Activated CD4-positive, alpha-beta T cell treated with anti-CD3 and anti-CD28 coated beads, Interleukin-2, Interleukin-6, amounts not matched to agents 100 ng/mL and 50 ng/mL, durations not matched to agents 16 hours and 8 hours (primary cell): ENCODE results near the gene PTEN.

ENCODE experiments used
- DNase-seq: peaks from one replicate; pipeline ENCODE4 v3.0.0-alpha.2; 2020

Gene PTEN

DNA sequence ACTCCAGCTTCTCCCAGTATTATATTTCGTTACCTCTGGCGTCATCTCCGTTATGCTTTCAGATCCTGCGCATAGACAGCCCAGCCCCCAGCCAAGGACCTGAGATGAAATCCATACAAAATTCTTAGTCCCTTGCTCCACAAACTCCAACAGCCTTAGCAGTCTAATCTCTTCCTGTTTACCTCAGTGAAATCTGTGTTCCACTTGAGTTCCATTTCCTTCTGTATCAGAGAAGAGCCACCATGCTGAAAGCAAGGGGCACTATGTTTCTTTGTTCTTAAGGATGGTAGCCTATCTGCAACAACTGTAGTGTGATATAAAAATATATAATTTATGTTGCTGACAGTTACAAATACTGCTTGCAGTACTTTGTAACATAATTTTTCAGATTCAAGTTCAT, 59.8 kb downstream of the PTEN start:
- DNase-seq, result no peak

DNA sequence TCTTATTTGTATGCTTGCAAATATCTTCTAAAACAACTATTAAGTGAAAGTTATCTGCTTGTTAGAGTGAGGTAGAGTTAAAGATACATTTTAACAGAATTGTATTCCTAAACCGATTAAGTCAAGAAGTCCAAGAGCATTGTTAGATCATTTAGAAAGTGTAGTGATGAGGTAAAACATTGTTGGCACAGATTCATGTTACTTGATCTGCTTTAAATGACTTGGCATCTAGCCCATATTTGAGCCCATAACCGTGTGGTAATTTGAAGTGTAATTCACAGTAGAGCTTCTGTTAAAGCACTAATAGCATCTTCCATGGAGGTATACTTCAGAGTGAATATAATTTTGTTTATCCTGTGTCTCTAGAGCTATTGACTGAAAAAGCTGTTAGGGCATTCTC, 62.1 kb downstream of the PTEN start:
- DNase-seq, result no peak

DNA sequence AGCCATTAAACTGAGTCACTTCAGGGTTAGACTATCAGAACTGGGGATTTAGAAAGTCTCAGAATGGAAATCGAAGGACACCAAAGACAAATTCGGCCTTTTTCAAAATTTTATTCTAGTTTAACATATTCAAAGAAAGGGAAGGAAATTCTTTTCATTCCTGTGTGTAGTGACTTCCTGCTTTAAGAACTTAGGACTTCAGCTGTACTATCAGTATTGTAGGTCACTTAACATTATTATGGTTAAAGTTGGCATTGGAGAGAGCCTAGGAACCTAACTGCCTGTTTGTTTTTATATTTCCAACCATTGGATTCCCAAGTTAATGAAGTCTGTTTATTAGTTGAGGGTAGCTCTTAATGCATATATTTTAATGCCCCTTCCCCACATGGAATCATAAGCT, 63.7 kb downstream of the PTEN start:
- no peak for DNase-seq

- no peak for DNase-seq
Observed at GRCh38 chr10:87928996-87929395, 65.6 kb downstream of the PTEN start.

DNA sequence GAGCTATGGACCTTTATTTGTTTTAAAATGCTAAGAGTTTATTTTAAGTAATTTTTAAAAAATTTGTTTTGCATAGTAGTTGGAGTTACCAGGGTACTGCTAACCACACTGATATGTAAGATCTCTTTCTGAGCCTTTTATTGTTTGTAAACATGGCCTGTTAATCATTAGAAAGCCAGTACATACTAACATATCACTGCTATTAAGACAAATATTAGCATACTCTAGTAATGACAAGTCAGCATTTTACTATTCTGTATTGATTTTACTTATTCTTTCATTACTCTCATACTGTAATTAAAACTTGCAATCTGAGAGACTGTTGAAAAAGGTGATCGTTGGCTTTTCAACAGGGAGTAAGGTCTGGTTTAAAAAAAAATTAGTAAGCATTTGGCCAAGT, 66.7 kb downstream of the PTEN start:
- DNase-seq, result no peak

DNA sequence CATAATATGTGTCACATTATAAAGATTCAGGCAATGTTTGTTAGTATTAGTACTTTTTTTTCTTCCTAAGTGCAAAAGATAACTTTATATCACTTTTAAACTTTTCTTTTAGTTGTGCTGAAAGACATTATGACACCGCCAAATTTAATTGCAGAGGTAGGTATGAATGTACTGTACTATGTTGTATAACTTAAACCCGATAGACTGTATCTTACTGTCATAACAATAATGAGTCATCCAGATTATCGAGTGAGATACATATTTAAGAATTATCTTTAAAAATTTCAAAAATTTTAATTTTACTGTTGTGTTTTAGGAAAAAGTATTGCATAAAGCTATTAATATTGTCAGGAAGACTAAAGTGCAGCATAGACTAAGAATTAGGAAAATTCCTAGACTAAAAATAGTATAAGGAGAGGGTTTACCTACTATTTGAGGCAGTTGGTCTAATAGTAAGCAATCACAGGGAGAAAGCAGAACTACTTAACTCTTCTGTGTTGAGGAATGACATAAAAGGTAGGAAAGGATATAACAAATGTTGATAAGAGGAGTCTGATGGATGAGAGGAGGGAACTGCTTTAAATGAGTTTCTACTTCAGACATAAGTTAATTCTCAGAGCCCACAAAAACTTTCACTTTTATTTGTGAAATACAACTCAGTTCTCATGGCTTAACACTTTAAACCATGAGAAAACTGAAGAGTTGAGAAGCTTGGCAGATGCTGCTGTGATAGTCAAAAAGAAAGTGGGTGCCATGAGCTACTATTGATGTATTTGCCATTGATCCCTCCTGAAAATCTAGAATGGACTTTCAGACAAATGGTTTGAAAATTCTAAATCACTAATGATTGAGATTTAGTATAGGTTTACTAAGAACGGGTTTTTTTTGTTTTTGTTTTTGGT, 67.8 kb downstream of the PTEN start:
- DNase-seq, result peak; percentile 38

DNA sequence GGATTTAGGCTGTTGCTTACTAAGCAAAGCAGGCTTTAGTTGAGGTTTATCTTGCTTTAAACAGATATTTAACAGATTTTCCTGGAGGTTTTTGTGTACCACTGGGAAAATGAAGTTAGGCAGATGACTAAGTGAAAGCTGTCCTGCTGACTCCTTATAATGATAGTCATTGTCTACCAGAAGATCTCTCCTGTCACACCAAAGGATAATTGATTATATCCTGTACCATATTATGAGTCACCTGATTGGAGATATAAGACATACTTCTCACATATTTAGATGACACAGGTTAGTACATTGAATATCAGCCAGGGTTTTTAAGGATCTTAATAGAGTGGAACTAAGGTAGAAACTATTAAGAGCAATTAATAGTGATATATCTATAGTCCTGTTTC, 68.4 kb downstream of the PTEN start:
- DNase-seq, result peak; percentile 10

- no peak for DNase-seq
Observed at GRCh38 chr10:87935290-87936141, 72.1 kb downstream of the PTEN start.

DNA sequence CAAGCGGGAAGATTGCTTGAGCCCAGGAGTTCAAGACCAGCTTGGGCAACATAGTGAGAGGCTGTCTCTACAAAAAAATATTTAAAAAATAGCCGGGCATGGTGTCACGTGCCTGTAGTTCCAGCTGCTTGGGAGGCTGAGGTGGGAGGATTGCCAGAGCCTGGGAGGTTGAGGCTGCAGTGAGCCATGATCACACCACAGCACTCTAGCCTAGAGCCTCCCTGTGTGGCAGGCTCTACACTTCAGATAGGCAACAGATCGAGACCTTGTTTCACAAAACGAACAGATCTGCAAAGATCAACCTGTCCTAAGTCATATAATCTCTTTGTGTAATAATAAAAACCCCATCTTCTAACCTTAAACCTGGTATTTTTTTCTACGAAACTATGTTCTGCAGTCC, 76.8 kb downstream of the PTEN start:
- DNase-seq, result no peak

- no peak for DNase-seq
Observed at GRCh38 chr10:87942884-87943527, 79.6 kb downstream of the PTEN start.

DNA sequence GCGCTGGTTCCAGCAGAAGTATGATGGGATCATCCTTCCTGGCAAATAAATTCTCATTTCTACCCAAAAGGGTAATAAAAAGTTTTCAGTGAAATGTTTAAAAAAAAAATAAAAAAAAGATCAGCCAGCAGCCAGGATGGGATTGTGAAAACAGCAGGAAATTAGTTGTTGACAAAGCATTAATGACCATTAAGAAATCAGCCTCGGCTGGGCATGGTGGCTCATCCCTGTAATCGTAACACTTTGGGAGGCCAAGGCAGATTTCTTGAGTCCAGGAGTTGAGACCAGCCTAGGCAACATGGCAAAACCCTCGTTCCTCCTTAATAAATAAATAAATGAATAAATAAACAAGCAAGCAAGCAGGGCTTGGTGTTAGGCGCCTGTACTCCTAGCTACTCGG, 82.6 kb downstream of the PTEN start:
- no peak for DNase-seq

GRCh38 chr10:87952612-87953011, 89.2 kb downstream of the PTEN start:
- DNase-seq, result no peak

DNA sequence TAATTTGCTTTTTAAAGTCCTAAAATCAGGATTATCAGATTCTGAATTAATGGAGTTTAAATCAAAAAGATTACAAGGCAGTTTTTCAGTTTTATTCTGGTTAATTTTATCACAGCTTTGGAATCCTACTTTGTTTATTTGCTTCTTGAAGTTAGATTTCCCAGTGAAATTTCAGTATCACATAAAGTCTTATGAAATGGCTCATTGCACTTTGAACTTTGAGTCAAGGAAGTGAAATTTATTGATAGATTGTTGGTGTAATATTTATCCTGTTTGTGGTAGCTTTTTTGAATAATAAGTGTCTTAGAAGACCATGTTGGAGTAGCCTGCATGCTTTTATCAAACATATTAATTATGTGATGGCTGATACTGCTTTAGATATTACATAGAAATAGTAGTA, 92.6 kb downstream of the PTEN start:
- no peak for DNase-seq

DNA sequence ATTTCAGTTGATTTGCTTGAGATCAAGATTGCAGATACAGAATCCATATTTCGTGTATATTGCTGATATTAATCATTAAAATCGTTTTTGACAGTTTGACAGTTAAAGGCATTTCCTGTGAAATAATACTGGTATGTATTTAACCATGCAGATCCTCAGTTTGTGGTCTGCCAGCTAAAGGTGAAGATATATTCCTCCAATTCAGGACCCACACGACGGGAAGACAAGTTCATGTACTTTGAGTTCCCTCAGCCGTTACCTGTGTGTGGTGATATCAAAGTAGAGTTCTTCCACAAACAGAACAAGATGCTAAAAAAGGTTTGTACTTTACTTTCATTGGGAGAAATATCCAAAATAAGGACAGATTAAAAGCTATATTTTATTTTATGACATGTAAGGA, 94.3 kb downstream of the PTEN start:
- DNase-seq, result no peak

GRCh38 chr10:87960230-87960629, 96.8 kb downstream of the PTEN start:
- no peak for DNase-seq

DNA sequence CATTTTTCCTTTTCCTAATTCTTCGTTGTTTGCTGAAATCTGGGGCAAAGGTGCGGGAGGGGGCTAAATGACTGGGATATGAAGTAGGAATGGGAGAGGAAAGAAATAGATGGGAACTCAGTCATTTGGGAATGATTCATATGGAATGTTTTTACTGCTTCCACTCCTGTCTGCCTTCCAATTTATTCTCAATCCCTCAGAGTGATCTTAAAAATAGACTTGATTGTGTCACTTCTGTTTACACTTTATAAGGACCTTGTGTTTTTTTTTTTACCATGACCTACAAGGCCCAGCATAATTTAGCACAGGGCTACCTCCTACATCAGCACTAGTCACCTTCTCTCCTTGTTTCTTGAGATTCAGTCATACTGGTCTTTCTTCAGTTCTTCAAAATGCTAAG, 97.9 kb downstream of the PTEN start:
- DNase-seq, result no peak

GRCh38 chr10:87966459-87966858, 103.0 kb downstream of the PTEN start:
- DNase-seq, result no peak

- DNase-seq, result no peak
Observed at GRCh38 chr10:87973635-87974034, 110.2 kb downstream of the PTEN start.

- DNase-seq, result no peak
Observed at GRCh38 chr10:87974130-87974529, 110.7 kb downstream of the PTEN start.

GRCh38 chr10:87974769-87975168, 111.3 kb downstream of the PTEN start:
- DNase-seq, result no peak

DNA sequence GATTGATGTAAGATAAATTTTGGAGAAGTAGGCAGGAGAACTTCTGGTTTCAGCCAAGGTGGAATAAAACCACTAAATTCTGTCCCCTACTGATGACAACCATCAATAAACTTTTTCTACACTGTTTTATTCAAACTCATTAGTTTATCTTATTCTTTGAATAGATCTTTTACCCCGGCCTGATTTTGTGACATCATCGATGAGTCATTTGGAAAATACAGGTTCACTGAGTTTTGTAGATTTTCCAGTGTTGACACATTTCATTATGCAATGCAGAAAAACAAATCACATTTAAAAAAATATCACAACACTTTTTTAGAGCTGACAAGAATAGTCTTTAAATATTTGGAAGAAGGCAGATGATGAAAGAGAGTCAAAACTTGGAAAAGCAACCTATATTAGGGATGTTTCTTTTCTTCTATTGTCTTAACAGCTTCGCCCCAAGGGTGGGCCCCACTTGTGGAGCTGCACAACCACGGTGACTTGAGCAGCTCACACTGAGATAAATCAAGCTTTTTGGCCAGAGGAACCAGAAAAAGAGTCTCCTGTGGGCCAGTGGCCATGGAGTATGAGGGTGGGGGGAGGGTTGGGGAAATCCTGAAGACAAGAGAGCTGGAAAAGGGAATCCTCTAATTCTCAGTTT, 112.8 kb downstream of the PTEN start:
- DNase-seq, result peak; percentile 7

DNA sequence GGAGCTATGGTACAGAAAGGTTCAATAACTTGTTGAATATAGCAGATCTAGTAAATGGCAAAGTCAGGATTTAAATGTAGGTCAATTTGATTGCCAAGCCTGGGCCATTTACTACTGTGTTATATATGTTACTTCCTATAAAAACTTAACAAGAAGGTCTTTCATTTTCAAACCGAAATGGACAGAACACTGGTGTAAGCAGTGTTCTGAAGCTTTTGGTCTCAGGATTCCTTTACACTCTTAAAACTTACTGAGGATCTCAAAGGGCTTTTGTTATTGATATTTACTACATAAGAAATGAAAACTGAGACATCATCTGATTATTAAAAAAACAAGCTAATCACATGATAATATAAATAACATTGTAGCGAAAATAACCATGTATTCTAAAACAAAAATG, 114.7 kb downstream of the PTEN start:
- DNase-seq, result no peak

DNA sequence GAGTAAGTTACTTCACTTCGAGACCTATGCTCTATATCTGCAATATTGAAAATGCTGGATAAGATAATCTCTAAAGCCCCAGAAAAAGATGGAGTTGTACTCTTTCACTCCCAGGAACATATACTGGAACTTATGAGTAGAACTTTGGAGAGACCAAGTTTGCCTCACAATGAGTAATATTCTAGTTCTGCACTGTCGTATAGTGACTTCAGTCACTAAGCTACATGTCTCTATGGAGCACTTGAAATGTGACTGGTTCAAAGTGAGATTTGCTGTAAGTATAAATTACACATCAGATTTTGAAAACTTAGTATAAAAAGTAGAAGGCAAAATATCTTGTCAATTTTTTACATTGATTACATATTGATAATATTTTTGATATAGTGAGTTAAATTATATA, 116.4 kb downstream of the PTEN start:
- DNase-seq, result no peak
